Heart right ventricle (tissue), 16 donors: ENCODE data around the gene GDPD3. TPM values are rescaled to one million over a fixed set of nuclear protein-coding genes. Genes with fewer than 3 reads are reported as not detected.

Experiments used
- ATAC-seq, 8 donors: fragments of 200-7000 bp; cut with Tn5 transposase; one replicate each; pipeline ENCODE4 v1.9.1; 2020; ENCODE audit warnings: mild to moderate bottlenecking in 8 of 8, moderate library complexity in 8 of 8, moderate number of reproducible peaks in 1 of 8
- DNase-seq, 2 donors: peaks; one replicate each; pipeline ENCODE4 v3.0.0-alpha.2; 2020
- H3K27ac ChIP-seq, 10 donors: fragments of 200-600 bp; sonication (generic) in 2 of 10; one replicate each; pipeline versions ENCODE4 v1.5.0 to v1.8.0; 2020 to 2022; ENCODE audit warnings: mild to moderate bottlenecking in 3 of 10
- H3K27me3 ChIP-seq, 7 donors: fragments of 200-600 bp; one replicate each; pipeline ENCODE4 v1.8.0; 2021 to 2022; ENCODE audit warnings: mild to moderate bottlenecking in 2 of 7
- H3K36me3 ChIP-seq, 9 donors: fragments of 200-600 bp; sonication (generic) in 1 of 9; one replicate each; pipeline versions ENCODE4 v1.5.0 to v1.8.0; 2020 to 2022; ENCODE audit warnings: mild to moderate bottlenecking in 2 of 9
- H3K4me1 ChIP-seq, 9 donors: fragments of 200-600 bp; sonication (generic) in 1 of 9; one replicate each; pipeline versions ENCODE4 v1.5.0 to v1.8.0; 2020 to 2022; ENCODE audit warnings: mild to moderate bottlenecking in 4 of 9
- H3K4me3 ChIP-seq, 10 donors: fragments of 200-600 bp; sonication (generic) in 2 of 10; one replicate each; pipeline versions ENCODE4 v1.5.0 to v1.8.0; 2020 to 2022; ENCODE audit warnings: mild to moderate bottlenecking in 7 of 10, moderate library complexity in 2 of 10
- H3K9me3 ChIP-seq, 11 donors: fragments of 200-600 bp in 10 of 11; sonication (generic) in 2 of 11; one replicate each; pipeline versions ENCODE4 v1.5.0 to v1.8.0; 2013 to 2022; ENCODE audit warnings: mild to moderate bottlenecking in 2 of 11, control low read depth in 1 of 11, moderate library complexity in 1 of 11
- CTCF ChIP-seq, 9 donors: fragments of 200-600 bp; sonication (generic) in 2 of 9; IDR thresholded peaks; one replicate each; pipeline versions ENCODE4 v1.5.0 to v1.8.0; 2021 to 2022; ENCODE audit warnings: antibody characterized with exemption in 9 of 9, mild to moderate bottlenecking in 5 of 9, moderate library complexity in 1 of 9
- WGBS, 2 donors: extraction: QIAGEN DNeasy Blood & Tissue Kit; methylation state at CpG; one replicate each; pipeline ENCODE4 v1.1.7; 2013; ENCODE audit warnings: inconsistent platforms in 1 of 2; 5-methylcytosine and 5-hydroxymethylcytosine counted together
- intact Hi-C, 10 donors: fragments of 100-400 bp; cut with DNase I; formaldehyde crosslinking; loops; one replicate each; pipeline versions ENCODE4 v1.11.1 to v1.14.2; 2022
- polyA plus RNA-seq, 2 donors: library from polyadenylated mRNA; stranded (reverse); fragments of 200-250 nt; gene quantifications; one replicate each; pipeline ENCODE4 v1.2.3, GENCODE V29; 2013
- total RNA-seq, 10 donors: library from RNA; stranded (reverse); fragmentation: NEBNext Ultra II Directional in 3 of 10; extraction: Animal tissue kit (Norgen Biotek cat#: 25700) in 3 of 10; gene quantifications; one replicate each; pipeline versions ENCODE4 v1.2.1 to v1.2.4, GENCODE V29; 2021 to 2023
- donor health status: Arrhythmogenic right ventricular cardiomyopathy.
- donor health status: ischemic (EF 13 %, LVEDD 7.1; RV severe dilation, severe dysfunction).
- donor health status: healthy with polysubstance abuse.
- donor health status: DM: no; HTN: yes; CAD: no.
- donor health status: DM: no; HTN: no; CAD: no.
- donor health status: ischemic (EF 25% LVEDD 6.9; RV normal size, moderate dysfunction).
- donor health status: ischemic (EF 25% LVEDD 5.7; RV mildly dilated, moderate dysfunction).
- donor health status: healthy.
- donor health status: DM: yes; HTN: yes; CAD: no.
- donor health status: Ischemic cardiomyopathy.
- donor health status: ischemic (EF 35%, LVEDD 5.7; RV mildly dilated, moderate dysfunction).
- donor health status: nonischemic (EF 11% LVEDD 7.7; RV severe dilation, severe dysfunction).
- donor health status: DM: yes; HTN: yes; CAD: no.
- donor health status: PGD.
- donor health status: ischemic (EF 29% LVEDD 5.4; RV normal size, mild dysfunction).
- donor health status: nonischemic (EF 23%, LVEDD 6.1; RV moderate dilation, normal function).

Gene GDPD3
- total and polyA plus RNA-seq, 12 donors = 0.85 to 6.4 (median 1.5) TPM

DNA sequence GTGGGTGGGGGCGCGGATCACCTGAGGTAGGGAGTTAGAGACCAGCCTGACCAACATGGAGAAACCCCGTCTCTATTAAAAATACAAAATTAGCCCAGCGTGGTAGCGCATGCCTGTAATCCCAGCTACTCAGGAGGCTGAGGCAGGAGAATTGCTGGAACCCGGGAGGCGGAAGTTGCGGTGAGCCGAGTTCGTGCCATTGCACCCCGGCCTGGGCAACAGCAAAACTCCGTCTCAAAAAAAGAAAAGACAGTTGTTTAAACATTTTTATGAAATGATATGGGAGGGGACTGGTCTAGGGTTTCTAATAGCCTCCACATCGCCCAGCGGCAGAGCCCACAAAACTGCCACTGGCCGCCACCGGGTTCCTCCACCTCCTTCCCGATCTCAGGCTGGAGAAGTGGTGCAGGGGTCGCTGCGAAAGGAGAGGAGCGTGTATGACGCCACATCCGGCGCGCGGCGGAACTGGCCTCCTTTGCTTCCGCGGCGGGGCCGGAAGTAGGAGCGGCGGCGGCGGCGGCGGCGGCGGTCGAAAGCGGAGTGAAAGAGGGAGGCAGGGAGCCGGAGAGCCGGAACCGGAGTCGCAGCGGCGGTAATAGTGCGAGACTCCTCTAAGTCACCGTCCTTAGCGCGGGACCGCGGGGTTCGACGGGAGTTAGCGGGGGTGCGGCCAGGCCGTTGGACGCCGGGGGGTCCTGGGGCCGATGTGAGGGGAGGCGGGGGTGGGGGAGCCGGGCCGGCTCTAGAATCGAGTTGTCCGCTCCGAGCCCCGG is 37.6 kb downstream of the GDPD3 start, which contains the start of gene PPP4C:
PPP4C (plus strand) TSS at position 492 of the 773 bp plus-strand sequence. CDS start 384 bp downstream, outside the sequence.
- Histone ChIP-seq H3K36me3 (peaks cover 3 to 70% (median 36%) of the 10 kb centered on the region in 9 donors), H3K4me1 (peaks cover 13 to 55% (median 41%) of the 10 kb centered on the region in 9 donors), H3K27ac (peak within 1 kb of the TSS; percentile 48 to 99 (median 96)), H3K27me3 (no peaks in the 10 kb centered on the region), H3K4me3 (peak within 1 kb of the TSS; percentile 86 to 100 (median 98)), H3K9me3 (no peaks in the 10 kb centered on the region)
- intact Hi-C loops = loop anchor here in 3 of 10 donors (1.0 to 10.0 kb wide), 3 partner anchors 10 to 579 kb away; partner anchors contain the start of genes ALDOA (in 1 of the 3), FBRS (in 1 of the 3), PRR14 (in 1 of the 3) and ZNF771 (in 1 of the 3)
- WGBS, 2 donors = 2% methylated on average over 58 to 67 of the region's 67 CpGs
- ATAC-seq (peak; percentile 86 to 97 (median 95)), DNase-seq (peak; percentile 92 to 93)
- peak in 3 of 9 donors; percentile 24 to 44 (median 34) for TF ChIP-seq CTCF (IDR thresholded peaks at IDR 0.05)

DNA sequence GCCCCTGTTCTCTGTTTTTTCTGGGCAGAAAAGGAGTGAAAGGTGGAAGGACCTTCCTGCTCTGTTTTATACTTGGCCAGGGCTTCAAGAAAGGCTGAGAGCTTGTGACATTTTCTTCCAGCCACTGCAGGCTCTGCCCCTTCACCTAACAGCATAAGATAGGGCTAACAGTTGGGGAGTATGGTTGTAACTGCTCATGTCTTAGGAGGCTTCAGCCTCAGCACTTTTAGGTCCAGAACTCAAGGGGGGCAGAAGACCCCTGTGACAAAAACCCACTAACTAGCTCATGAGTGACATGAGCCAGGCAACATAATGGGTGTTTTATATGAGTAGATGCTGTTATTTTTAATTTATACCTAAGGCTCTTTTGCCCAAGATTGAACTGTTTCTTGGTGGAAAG is 42.8 kb downstream of the GDPD3 start:
- H3K36me3 ChIP-seq = peaks cover 8 to 80% (median 57%) of the 10 kb centered on the region in 9 donors
- peak overlapping the region in 4 of 10 donors; percentile 10 to 100 (median 50) for H3K4me3 ChIP-seq
- peak overlapping the region in 6 of 10 donors; percentile 7 to 100 (median 54) for H3K27ac ChIP-seq
- H3K4me1 ChIP-seq = peaks cover 13 to 60% (median 57%) of the 10 kb centered on the region in 9 donors
- no peak for TF ChIP-seq CTCF (IDR thresholded peaks at IDR 0.05)
- no peak for ATAC-seq
- no peaks in the 10 kb centered on the region for H3K27me3 ChIP-seq
- no peaks in the 10 kb centered on the region for H3K9me3 ChIP-seq
- DNase-seq = no peak
- intact Hi-C loops = loop anchor here in 2 of 10 donors (10.0 kb wide), 2 partner anchors 334 to 584 kb away; partner anchors contain the start of genes FBRS (in 1 of the 2), PRR14 (in 1 of the 2) and ZNF771 (in 1 of the 2)

DNA sequence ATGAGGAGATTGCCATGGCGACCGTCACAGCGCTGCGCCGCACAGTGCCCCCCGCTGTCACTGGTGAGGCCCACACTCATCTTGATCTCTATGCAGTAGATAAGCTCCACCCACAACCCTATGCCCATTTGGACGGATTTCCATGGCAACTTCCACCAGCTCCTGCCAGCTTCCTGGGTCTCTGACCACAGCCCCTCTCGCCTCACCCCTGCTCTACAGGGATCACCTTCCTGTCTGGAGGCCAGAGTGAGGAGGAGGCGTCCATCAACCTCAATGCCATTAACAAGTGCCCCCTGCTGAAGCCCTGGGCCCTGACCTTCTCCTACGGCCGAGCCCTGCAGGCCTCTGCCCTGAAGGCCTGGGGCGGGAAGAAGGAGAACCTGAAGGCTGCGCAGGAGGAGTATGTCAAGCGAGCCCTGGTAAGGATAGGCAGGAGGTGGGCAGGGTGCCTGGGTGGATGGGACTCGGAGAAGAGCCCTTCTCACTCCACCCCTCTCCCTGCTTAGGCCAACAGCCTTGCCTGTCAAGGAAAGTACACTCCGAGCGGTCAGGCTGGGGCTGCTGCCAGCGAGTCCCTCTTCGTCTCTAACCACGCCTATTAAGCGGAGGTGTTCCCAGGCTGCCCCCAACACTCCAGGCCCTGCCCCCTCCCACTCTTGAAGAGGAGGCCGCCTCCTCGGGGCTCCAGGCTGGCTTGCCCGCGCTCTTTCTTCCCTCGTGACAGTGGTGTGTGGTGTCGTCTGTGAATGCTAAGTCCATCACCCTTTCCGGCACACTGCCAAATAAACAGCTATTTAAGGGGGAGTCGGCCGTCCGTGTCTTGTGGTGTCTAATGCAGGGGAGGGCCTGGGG is 43.5 kb downstream of the GDPD3 start:
- peak in 1 of 2 donors; percentile 24 for DNase-seq
- no peak for ATAC-seq
- Histone ChIP-seq H3K9me3 (no peaks in the 10 kb centered on the region), H3K27ac (peak overlapping the region in 9 of 10 donors; percentile 3 to 100 (median 53)), H3K36me3 (peaks cover 8 to 80% (median 57%) of the 10 kb centered on the region in 9 donors), H3K27me3 (no peaks in the 10 kb centered on the region), H3K4me3 (peak overlapping the region in 8 of 10 donors; percentile 10 to 100 (median 22)), H3K4me1 (peaks cover 11 to 54% (median 51%) of the 10 kb centered on the region in 9 donors)
- intact Hi-C loops = loop anchor here in 3 of 10 donors (5.0 to 10.0 kb wide), 5 partner anchors 98 to 585 kb away; partner anchors contain the start of genes FBRS (in 1 of the 3), PRR14 (in 1 of the 3), TAOK2 (in 1 of the 3) and ZNF747 (in 1 of the 3)
- TF ChIP-seq CTCF (IDR thresholded peaks at IDR 0.05) = no peak
- WGBS, 2 donors = 46 to 58% methylated on average over 31 of the region's 31 CpGs
